Breast epithelium (tissue), 4 donors: Measurements from ENCODE around the gene RPN2. TPM values are rescaled to one million over a fixed set of nuclear protein-coding genes. Genes with fewer than 3 reads are reported as not detected.

Experiments
- DNase-seq, 2 donors: peaks; one replicate each; pipeline ENCODE4 v3.0.0-alpha.2; 2019; ENCODE audit warnings: low spot score in 2 of 2
- H3K27ac ChIP-seq, 2 donors: fragments of 200-600 bp; sonication (generic) in 1 of 2; one replicate each; pipeline ENCODE4 v1.5.1; 2016 to 2019; ENCODE audit warnings: mild to moderate bottlenecking in 1 of 2
- H3K27me3 ChIP-seq, 2 donors: fragments of 200-600 bp; sonication (generic) in 1 of 2; one replicate each; pipeline versions ENCODE4 v1.5.1 to v1.6.0; 2017 to 2019; ENCODE audit warnings: control low read depth in 1 of 2, mild to moderate bottlenecking in 1 of 2
- H3K36me3 ChIP-seq: fragments of 200-600 bp; one replicate; pipeline ENCODE4 v1.5.1; 2019
- H3K4me1 ChIP-seq, 2 donors: fragments of 200-600 bp; sonication (generic); one replicate each; pipeline ENCODE4 v1.5.1; 2016 to 2019; ENCODE audit warnings: control low read depth in 1 of 2
- H3K4me3 ChIP-seq, 3 donors: fragments of 200-600 bp; sonication (generic); 1 replicate in 2 of 3; 2 replicates in 1 of 3; pipeline ENCODE4 v1.5.1; 2016 to 2019; ENCODE audit warnings: mild to moderate bottlenecking in 3 of 3, moderate library complexity in 2 of 3
- H3K9me3 ChIP-seq, 2 donors: fragments of 200-600 bp; sonication (generic) in 1 of 2; one replicate each; pipeline ENCODE4 v1.5.1; 2016 to 2019; ENCODE audit warnings: control low read depth in 1 of 2
- POLR2A ChIP-seq: fragments of 450-650 bp; IDR thresholded peaks from one replicate; pipeline ENCODE4 v1.6.1; 2016; ENCODE audit warnings: antibody characterized with exemption, mild to moderate bottlenecking, moderate library complexity
- POLR2AphosphoS5 ChIP-seq, 3 donors: sonication (generic); formaldehyde crosslinking; IDR thresholded peaks; one replicate each; pipeline ENCODE4 v1.6.1; 2017; ENCODE audit warnings: antibody characterized with exemption in 3 of 3
- intact Hi-C: fragments of 100-400 bp; cut with DNase I; formaldehyde crosslinking; loops from one replicate; pipeline ENCODE4 v1.15.1; 2023; ENCODE audit warnings: low total_unique reads
- total RNA-seq, 3 donors: library from RNA; depleted of rRNA; stranded (reverse); fragments of >200 nt; gene quantifications; one replicate each; pipeline ENCODE4 v1.1.0, GENCODE V29; 2016
- TF ChIP-seq, protein P1 (sequence below), 3 donors: fragments of 450-650 bp; IDR thresholded peaks; one replicate each; pipeline ENCODE4 v1.5.1; 2016 to 2017; ENCODE audit warnings: antibody characterized with exemption in 3 of 3, mild to moderate bottlenecking in 3 of 3, moderate library complexity in 3 of 3

Gene RPN2
- total RNA-seq, 3 donors from 2014 or later = 108 to 161 (median 154) TPM

DNA sequence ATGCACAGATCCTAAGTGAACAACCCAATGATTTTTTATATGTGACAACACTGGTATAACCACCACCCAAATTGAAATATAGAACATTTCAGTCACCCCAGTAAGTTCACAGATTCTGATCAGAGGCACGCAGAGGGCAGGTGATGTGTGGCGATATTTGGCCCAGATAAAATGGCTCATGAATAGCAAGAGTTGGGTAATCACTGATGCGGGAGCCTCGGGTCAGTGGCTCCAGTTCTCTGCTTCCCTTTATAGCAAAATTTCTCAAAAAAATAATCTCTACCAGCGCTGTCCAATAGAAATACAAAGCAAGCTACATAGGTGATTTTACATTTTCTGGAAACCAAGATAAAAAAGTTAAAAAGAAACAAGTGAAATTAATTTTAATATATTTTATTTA is 67.6 kb downstream of the RPN2 start:
- no peaks in the 10 kb centered on the region for H3K9me3 ChIP-seq
- no peak overlapping the region for H3K4me3 ChIP-seq
- peaks cover 0 to 8% of the 10 kb centered on the region in 2 donors for H3K4me1 ChIP-seq
- intact Hi-C loops = no loop called here
- TF ChIP-seq POLR2A (no peak), POLR2AphosphoS5 (IDR thresholded peaks at IDR 0.05) (no peak)
- TF ChIP-seq, protein P1, sequence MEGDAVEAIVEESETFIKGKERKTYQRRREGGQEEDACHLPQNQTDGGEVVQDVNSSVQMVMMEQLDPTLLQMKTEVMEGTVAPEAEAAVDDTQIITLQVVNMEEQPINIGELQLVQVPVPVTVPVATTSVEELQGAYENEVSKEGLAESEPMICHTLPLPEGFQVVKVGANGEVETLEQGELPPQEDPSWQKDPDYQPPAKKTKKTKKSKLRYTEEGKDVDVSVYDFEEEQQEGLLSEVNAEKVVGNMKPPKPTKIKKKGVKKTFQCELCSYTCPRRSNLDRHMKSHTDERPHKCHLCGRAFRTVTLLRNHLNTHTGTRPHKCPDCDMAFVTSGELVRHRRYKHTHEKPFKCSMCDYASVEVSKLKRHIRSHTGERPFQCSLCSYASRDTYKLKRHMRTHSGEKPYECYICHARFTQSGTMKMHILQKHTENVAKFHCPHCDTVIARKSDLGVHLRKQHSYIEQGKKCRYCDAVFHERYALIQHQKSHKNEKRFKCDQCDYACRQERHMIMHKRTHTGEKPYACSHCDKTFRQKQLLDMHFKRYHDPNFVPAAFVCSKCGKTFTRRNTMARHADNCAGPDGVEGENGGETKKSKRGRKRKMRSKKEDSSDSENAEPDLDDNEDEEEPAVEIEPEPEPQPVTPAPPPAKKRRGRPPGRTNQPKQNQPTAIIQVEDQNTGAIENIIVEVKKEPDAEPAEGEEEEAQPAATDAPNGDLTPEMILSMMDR (IDR thresholded peaks at IDR 0.05) = no peak
- no peak overlapping the region for H3K27ac ChIP-seq
- no peaks in the 10 kb centered on the region for H3K27me3 ChIP-seq
- DNase-seq = no peak
- peaks cover under 1% of the 10 kb centered on the region for H3K36me3 ChIP-seq

DNA sequence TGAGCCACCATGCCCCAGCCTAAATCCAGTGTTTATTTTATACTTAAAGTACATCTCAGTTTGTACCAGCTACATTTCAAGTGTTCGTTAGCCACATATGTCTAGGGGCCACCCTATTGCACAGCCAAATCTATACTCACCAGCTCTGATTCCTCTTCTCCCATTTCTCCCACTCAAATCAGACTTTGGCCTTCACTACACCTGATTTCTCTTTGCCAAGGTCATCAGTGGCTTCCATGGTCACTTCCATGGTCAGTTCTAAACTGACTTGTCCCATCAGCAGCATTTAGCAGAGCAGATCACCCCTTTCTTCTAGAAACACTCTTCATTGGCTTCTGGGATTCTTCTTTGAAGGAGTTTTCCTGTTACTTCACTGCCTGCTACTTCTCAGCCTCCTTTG is 68.4 kb downstream of the RPN2 start:
- Histone ChIP-seq H3K4me1 (peaks cover 0 to 8% of the 10 kb centered on the region in 2 donors), H3K27ac (no peak overlapping the region), H3K4me3 (no peak overlapping the region), H3K9me3 (no peaks in the 10 kb centered on the region), H3K36me3 (no peaks in the 10 kb centered on the region), H3K27me3 (no peaks in the 10 kb centered on the region)
- no peak for DNase-seq
- intact Hi-C loops = no loop called here
- TF ChIP-seq POLR2A (no peak), POLR2AphosphoS5 (IDR thresholded peaks at IDR 0.05) (no peak)
- TF ChIP-seq, protein P1 (IDR thresholded peaks at IDR 0.05) = no peak

DNA sequence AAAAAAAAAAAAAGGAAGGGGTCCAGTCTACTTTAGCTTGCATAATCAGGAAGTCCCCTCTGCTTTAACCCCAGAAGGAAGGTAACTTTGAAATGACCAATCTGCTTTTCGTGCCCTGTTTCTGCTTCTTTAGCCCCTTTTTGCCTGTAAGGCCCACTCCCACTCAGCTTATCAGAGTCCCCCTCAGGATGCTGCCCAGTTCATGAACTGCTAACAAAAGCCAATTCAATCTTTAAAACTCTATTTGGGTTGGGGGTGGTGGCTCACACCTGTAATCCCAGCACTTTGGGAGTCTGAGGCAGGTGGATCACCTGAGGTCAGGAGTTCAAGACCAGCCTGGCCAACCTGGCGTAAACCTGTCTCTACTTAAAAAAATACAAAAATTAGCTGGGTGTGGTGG is 70.2 kb downstream of the RPN2 start:
- Histone ChIP-seq H3K4me1 (no peaks in the 10 kb centered on the region), H3K27me3 (no peaks in the 10 kb centered on the region), H3K9me3 (peaks cover 0 to 1% of the 10 kb centered on the region in 2 donors), H3K4me3 (no peak overlapping the region), H3K36me3 (no peaks in the 10 kb centered on the region), H3K27ac (no peak overlapping the region)
- intact Hi-C loops = no loop called here
- no peak for TF ChIP-seq POLR2A
- no peak for TF ChIP-seq POLR2AphosphoS5 (IDR thresholded peaks at IDR 0.05)
- TF ChIP-seq, protein P1 (IDR thresholded peaks at IDR 0.05) = no peak
- DNase-seq = no peak

DNA sequence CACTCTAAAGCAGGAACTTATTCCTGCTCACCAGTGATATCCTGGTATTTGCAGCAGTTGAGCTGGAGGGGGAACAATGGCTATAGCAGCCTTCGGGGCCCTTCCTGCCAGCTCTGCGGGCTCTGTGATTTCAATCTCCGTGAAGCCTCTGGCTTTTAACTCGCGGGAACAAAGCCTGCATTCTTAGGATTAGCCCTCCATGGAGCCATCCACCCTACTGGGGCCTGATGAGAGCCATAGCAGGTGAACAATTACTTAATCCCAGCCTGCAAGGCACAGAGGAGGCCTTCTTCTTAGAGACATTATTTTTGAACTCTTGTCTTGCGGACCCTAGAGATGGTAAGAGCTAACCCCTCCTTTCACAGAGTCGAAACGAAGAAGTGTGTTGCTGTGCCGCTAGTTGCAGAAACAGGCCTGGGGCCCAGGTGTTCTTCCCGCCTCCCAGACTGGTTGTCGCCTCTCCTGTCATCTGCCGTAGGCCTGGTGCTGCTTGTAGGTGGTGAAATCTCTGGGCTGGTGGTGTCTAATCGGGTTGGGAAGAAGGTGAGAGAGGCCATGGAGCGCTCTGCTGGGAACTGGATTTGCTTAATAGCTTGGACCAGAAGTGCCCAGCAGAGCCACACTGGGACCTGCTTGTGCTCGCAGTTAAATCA is 72.8 kb downstream of the RPN2 start:
- Histone ChIP-seq H3K36me3 (no peaks in the 10 kb centered on the region), H3K9me3 (peaks cover 0 to 5% of the 10 kb centered on the region in 2 donors), H3K4me3 (no peak overlapping the region), H3K4me1 (no peaks in the 10 kb centered on the region), H3K27me3 (no peaks in the 10 kb centered on the region), H3K27ac (peak overlapping the region; percentile 19)
- DNase-seq = no peak
- TF ChIP-seq POLR2AphosphoS5 (IDR thresholded peaks at IDR 0.05) (no peak), POLR2A (no peak)
- TF ChIP-seq, protein P1 (IDR thresholded peaks at IDR 0.05) = no peak
- intact Hi-C loops = no loop called here

DNA sequence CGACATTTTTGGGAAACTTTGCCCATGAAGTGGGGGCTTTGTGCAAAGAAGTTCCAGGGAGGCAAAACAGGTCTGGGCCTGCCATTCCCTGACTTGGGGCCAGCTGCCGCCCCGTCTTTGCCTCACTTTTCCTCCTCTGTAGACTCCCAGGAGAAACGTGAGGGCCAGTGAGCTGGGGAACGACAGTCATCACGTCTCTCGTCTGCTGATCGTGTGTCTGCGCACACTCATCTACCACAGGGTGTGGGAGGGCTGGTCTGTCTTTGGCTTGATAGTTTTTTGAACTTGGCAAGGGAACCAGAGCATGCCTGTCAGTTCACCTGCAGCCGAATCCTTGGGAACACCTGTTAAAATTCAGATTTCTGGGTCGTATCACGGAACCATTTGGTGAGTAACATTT is 74.0 kb downstream of the RPN2 start:
- no peak for DNase-seq
- peak overlapping the region in 1 of 2 donors; percentile 19 for H3K27ac ChIP-seq
- intact Hi-C loops = no loop called here
- no peaks in the 10 kb centered on the region for H3K27me3 ChIP-seq
- peaks cover 0 to 5% of the 10 kb centered on the region in 2 donors for H3K9me3 ChIP-seq
- no peaks in the 10 kb centered on the region for H3K4me1 ChIP-seq
- no peaks in the 10 kb centered on the region for H3K36me3 ChIP-seq
- H3K4me3 ChIP-seq = no peak overlapping the region
- TF ChIP-seq POLR2AphosphoS5 (IDR thresholded peaks at IDR 0.05) (no peak), POLR2A (no peak)
- TF ChIP-seq, protein P1 (IDR thresholded peaks at IDR 0.05) = no peak
